GM21825 (cell line): ENCODE results near the gene POLA1.

Source experiments
- ATAC-seq: cut with Tn5 transposase; IDR thresholded peaks from one replicate; pipeline ENCODE4 v1.9.1; 2021; ENCODE audit warnings: mild to moderate bottlenecking, moderate library complexity; ENCODE audit not compliant: unreplicated experiment

The POLA1 gene

DNA sequence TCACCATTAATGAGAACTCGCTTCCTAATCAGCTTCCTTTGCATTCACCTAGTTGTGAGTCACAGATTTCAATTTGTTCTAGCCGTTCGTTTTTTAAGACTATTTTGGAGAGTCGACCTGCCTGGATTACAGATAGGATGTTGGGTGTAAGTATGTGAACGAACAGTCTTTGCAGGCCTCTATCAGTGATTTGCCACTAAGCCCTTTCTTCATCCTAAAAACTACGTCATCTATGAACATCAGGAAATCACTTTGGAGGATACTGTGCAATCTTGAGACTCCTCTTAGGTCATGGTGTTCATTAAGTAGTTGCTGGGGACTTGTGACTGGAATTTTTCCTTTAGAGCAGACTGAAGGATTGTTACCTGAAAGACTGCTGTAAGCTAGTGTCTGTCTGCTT, 1.1 kb downstream of the POLA1 start:
- no peak for ATAC-seq

DNA sequence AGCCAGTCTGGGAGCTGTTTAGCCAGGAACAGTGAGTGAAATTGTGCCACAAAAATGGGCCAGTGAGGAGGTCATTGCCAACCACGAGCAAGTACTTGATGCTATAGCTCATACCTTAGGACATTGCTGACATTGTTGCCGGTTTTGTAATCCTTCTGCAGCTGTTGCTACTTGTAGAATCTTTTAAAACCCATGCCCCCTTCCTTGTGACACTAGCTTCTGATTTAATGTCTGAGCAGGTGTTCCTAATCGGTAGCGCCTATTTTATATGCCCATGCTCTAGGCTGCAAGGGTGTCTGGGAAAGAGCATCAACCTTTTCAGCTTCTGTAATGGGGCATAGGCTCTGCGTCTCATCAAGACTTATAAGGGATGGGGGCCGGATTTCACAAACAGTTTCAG, 2.6 kb downstream of the POLA1 start:
- ATAC-seq, result no peak

DNA sequence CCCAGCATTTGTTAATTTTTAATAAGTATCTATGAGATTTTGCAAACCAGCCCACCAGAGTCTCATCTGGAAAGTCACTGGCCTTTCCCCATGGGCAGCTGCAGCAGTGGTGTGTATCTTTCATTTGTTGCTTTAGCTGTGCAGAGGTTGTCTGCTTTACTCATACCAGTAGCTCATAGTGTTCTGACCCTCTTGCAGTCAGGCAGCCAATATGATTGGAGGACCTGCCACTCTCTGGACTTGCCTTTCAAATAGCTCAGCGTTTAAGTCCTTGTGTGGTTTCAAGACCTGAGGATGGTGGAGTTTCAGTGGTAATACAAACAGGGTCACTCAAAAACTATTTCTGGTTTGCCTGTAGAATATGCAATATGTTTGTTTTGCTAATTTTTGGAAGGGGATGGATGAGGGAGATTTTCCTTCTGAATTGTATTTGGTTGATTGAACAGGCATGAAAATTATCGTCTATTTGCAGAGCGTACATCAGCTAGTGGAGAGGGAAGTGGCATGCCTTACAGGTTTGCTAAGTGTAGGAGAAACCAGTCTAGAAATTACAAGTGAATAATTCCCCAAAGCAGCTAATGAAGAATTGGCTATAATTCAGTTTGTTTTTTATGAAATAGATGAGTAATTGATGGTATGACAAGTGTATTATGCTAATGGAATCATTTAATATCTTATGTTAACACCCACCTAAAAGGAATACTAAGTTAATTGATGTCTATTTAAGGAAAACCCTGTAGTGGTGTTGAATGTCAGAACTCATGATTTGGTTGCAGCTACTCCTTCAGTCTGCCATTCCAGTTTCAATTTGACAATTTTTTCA, 8.9 kb downstream of the POLA1 start:
- ATAC-seq, result peak; percentile 98

- ATAC-seq, result no peak
Observed at GRCh38 chrX:24703185-24703494, 9.4 kb downstream of the POLA1 start.

DNA sequence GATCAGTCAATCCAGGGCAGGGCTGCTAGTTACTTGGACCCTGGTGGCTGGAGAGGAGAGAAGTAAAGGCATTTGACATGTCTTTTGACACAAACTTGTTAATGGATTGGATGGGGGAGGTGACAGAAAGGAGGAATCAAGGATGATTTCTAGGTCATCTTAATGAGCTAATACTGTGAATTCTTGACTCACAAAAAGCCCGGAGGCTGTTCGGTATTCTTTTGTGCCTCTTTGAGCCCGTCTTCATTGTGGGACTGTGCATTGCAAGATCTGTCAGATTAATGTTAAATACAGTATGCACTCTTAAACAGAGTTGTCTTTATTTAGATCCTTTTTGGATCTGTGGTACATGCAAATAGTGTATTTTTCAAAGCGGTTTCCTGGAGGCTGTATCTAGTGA, 25.1 kb downstream of the POLA1 start:
- ATAC-seq, result no peak

DNA sequence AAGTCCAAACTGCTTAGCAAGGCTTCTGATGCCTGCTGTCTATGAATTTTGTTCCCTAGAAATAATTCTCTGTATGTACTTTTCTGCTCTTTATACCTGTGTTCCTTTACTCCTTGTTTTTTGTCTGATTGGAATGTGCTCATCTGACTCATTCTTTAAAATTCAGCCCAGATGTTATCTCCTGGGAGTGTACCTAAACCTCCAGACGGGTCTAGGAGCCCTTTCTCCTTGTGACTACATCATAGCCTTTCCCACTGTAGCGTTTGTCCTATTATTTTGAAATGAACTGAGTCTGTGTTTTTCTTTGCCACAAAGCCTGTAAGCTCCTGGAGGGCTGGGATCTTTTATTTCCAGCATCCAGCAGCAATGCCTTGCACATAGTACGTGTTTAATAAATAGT, 26.3 kb downstream of the POLA1 start:
- ATAC-seq, result no peak

- no peak for ATAC-seq
Observed at GRCh38 chrX:24728530-24728929, 34.8 kb downstream of the POLA1 start.

DNA sequence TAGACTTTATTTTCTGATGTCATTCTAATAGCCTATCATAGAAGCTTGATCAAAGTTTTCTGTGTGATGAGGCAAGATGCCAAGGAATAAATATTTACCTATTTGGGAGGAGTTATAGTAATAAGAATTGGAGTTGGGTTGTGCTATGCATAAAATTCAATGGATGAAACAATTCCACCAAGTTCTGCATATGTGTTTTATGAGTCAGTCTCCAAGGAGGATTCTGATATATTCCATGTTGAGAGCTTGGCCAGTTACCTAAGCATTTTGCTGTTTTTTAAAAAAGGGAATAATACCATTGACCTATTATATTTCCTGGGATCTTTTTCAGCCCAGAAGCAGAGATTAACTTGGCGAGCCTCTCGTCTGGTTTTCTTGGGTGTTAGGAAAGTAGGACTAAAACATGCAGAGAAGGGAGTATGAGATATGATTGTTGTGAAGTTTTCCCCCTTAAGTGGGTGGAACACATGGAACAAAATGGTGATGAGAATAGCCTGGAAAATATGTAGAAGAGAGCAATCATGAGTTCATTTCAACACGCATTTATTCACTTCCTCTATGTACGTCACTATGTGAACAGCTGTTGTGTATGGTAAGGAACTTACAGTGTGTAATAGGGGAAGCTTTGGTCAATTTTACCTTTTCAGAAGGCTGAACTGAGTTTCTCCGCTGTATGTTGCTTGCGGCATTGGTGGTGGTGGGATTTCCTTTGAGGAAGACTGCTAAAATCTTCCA, 39.2 kb downstream of the POLA1 start:
- ATAC-seq, result no peak

DNA sequence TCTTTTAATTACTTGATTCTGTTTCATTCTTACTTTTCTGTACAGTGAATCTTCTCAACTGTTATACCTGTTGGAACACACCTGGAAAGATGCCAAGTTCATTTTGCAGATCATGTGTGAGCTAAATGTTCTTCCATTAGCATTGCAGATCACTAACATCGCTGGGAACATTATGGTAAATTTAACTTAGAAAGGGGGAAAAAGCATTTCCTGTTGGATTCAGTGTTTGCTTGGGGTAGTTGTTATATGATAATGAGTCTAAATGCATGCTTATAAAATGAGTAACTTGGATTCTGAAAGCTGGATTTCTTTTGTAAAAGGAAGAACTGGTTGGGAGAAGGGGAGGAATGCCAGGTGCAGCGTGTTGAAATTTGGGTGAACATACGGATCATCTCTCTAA, 47.6 kb downstream of the POLA1 start:
- no peak for ATAC-seq

DNA sequence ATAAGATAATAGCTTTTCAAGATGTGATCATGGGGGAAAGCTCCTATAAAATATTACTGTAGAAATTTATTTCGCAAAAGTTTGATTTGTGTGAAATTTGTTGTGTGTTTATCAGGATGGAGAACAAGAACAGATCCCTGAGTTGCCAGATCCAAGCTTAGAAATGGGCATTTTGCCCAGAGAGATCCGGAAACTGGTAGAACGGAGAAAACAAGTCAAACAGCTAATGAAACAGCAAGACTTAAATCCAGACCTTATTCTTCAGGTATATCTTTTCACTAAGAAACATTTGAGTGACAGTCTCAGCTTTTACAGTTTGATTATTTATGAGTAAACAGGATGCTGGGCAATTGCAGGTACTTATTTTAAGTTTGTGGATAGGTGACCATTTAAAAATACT, 54.5 kb downstream of the POLA1 start:
- no peak for ATAC-seq

DNA sequence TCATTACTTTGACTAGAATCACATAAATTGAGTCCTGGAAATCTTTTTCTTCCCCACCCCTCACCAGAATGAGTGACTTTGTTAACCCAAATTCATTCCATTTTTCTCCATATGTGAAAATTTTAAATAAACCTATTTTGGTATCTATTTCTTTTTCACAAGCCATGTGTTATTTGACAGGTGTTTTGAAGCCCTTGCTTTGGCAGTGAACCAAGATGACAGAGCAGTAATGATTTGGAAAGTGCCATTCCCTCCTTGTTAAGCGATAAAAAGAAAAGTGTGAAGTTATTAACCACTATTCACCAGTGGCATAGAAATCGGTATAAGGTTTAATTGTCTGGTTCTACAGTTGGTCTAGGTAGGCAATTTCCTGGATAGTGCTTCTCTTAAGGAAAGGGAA, 66.1 kb downstream of the POLA1 start:
- ATAC-seq, result no peak

DNA sequence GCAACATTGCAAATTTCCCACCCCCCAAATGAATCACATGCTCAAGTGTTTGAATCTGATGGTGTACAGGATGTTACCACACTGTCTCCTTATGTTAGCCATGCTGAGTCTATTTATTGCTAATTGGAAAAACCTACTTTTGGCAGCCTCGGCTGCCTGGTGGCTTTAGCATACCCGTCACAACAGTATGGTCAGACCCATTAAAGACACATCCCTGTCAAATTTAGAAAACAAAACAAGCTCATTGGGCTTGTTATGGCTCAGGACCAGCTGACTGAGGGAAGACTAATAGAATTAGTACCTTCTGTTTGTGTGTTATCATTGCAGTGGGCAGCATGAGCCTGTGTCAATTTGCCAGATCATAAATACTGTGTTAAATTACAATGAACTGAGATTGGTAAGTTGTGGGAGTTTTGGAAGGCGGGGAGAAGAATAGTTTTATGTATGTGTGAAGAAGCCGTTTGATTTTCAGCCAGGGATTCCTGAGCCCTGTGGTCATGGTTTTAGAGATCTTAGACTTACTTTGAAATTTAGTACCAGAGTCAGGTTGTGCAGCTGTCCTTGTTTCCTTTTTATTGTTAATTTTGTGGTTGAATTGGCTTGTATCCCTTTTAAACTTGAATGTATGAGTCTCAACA, 66.8 kb downstream of the POLA1 start:
- no peak for ATAC-seq

DNA sequence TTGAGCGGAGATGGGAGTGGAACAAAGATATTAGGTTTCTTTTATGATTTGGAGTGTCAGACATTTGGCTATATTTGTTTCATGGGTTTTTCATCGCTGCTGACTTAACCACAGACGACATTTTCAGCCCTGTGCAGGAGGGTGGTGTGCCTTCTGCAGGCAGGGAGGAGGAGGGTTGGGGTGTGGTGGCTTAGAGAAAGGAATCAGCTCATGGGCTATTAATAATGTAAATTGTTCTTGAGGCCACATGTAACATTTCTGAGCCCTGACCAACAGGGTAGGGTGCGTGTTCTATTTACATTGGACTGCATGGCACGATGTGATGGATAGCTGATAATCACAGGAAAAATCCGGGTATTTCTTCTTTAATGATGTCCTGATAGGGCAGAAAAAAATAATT, 67.6 kb downstream of the POLA1 start:
- ATAC-seq, result no peak

- ATAC-seq, result no peak
Observed at GRCh38 chrX:24763989-24764388, 70.3 kb downstream of the POLA1 start.

DNA sequence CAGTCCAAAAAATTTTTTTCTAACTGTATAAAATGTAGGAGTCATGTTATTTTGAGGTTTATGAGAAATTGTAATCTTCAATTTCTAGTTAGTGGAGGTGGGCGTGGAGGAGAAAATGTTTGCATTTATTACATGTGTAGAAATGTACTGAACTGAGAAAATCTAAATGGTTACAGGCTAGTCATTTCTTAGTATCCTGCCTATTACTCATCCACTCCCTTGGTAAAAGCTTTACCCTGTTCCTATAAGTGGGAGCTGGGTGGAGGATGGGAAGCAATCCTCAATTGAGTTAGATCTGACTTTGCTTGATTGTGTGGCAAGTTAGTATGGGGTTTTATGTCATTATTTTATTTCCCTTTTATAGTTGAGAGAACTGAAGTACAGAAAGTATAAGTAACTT, 73.8 kb downstream of the POLA1 start:
- no peak for ATAC-seq

DNA sequence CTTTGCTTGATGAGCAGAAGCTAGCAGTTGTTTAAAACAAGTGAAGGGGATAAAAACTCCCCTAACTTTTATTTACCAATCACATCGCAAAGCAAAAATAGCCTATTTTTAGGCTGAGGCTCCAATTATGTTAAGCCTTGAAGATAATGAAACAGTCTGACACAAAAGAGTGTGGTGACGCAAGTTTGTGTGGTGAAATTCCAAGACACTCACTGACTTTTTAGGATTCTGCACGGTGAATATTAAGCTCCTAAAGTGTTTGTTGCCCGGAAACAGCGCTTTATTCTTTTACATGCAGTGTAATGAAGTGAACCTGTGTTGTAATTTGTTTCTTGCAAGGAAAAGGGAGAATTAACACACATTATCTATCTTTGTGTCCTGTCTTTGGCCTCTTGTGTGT, 74.8 kb downstream of the POLA1 start:
- ATAC-seq, result no peak

GRCh38 chrX:24774650-24775049, 80.9 kb downstream of the POLA1 start:
- ATAC-seq, result no peak

DNA sequence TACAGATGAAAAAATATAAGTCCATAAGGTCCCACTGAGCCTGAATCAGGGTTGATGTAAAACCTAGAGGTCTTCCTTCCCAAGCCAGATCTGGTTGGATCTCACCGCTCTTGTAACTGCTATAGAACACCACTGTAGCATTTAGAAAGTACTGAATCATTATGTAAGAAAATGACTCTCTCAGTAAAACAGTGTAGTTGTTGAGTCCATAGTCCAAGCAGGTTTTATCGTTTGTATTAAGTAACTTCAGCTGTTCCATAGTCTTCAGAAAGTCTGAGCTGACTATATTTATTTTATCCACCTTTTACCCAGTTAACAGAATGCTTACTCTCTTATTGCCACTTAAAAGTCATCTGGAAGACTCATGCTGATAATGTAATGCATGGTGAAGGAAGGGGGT, 82.2 kb downstream of the POLA1 start:
- no peak for ATAC-seq

GRCh38 chrX:24777660-24778059, 83.9 kb downstream of the POLA1 start:
- ATAC-seq, result peak; percentile 99

- no peak for ATAC-seq
Observed at GRCh38 chrX:24782011-24782410, 88.3 kb downstream of the POLA1 start.

DNA sequence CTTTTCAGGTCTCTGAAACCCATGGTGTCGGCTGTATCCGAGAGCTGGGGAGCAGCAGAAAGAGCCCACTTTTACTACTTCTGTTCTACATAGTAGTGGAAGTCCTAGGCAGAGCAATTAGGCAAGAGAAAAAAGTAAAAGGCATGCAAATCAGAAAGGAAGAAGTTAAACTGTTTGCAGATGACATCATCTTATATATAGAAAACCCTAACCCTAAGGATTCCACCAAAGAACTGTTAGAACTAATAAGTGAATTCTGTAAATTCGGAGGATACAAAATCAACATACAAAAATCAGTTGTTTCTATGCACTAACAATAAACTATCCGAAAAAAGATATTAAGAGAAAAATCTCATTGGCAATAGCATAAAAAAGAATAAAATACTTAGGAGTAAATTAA, 95.3 kb downstream of the POLA1 start:
- no peak for ATAC-seq

GRCh38 chrX:24790166-24790565, 96.4 kb downstream of the POLA1 start:
- no peak for ATAC-seq
